Body of pancreas (tissue), 4 donors: ENCODE data around the gene ACADVL. TPM values are rescaled to one million over a fixed set of nuclear protein-coding genes. Genes with fewer than 3 reads are reported as not detected.
A peak's percentile ranks its signal among the peaks of the same experiment; 100 is the strongest.

Experiments
- ATAC-seq: fragments of 150-250 bp; one replicate; pipeline ENCODE4 v1.9.1; 2016
- DNase-seq, 4 donors: peaks; one replicate each; pipeline ENCODE4 v3.0.0-alpha.2; 2019
- H3K27ac ChIP-seq, 4 donors: fragments of 200-600 bp; sonication (generic); 1 replicate in 3 of 4; 2 replicates in 1 of 4; pipeline versions ENCODE4 v1.5.1 to v1.6.1; 2016 to 2019; ENCODE audit warnings: mild to moderate bottlenecking in 1 of 4, mixed read lengths in 1 of 4, moderate library complexity in 1 of 4
- H3K27me3 ChIP-seq, 2 donors: fragments of 200-600 bp; sonication (generic); one replicate each; pipeline ENCODE4 v1.6.0; 2016; ENCODE audit warnings: mild to moderate bottlenecking in 1 of 2
- H3K36me3 ChIP-seq, 2 donors: fragments of 200-600 bp; sonication (generic); replicated peaks in 1 of 2; 2 replicates each; pipeline ENCODE4 v1.5.1; 2016; ENCODE audit warnings: low read depth in 2 of 2; ENCODE audit not compliant: insufficient read depth in 1 of 2
- H3K4me1 ChIP-seq: fragments of 200-600 bp; sonication (generic); one replicate; pipeline ENCODE4 v1.6.0; 2016
- H3K4me3 ChIP-seq, 2 donors: fragments of 200-600 bp; sonication (generic); 1 replicate in 1 of 2; 2 replicates in 1 of 2; pipeline ENCODE4 v1.5.1; 2016 to 2019
- H3K9me3 ChIP-seq, 3 donors: fragments of 200-600 bp; sonication (generic); 1 replicate in 2 of 3; 2 replicates in 1 of 3; pipeline ENCODE4 v1.5.1; 2016
- POLR2A ChIP-seq, 3 donors: fragments of 450-650 bp; IDR thresholded peaks; one replicate each; pipeline ENCODE4 v1.6.1; 2016; ENCODE audit warnings: antibody characterized with exemption in 3 of 3, mild to moderate bottlenecking in 2 of 3
- WGBS, 2 donors: methylation state at CpG; one replicate each; pipeline ENCODE4 v1.1.5; 2017; 5-methylcytosine and 5-hydroxymethylcytosine counted together
- intact Hi-C: fragments of 100-400 bp; cut with DNase I; formaldehyde crosslinking; loops from one replicate; pipeline ENCODE4 v1.15.1; 2023
- total RNA-seq, 2 donors: library from RNA; depleted of rRNA; stranded (reverse); fragments of >200 nt; gene quantifications; one replicate each; pipeline ENCODE4 v1.1.0, GENCODE V29; 2016
- TF ChIP-seq, protein P1 (sequence below), 7 experiments: fragments of 450-650 bp in 4 of 7; fragments of 200-600 bp in 3 of 7; sonication (generic) in 3 of 7; IDR thresholded peaks; one replicate each; pipeline ENCODE4 v1.5.1; 2016 to 2019; ENCODE audit warnings: antibody characterized with exemption in 7 of 7

Gene ACADVL
- total RNA-seq, 2 donors from 2014 or later = 887 to 1,901 TPM

- no peak for DNase-seq
- 19 to 34% methylated on average over 6 to 10 of the region's 10 CpGs for WGBS, 2 donors
- TF ChIP-seq, protein P1, sequence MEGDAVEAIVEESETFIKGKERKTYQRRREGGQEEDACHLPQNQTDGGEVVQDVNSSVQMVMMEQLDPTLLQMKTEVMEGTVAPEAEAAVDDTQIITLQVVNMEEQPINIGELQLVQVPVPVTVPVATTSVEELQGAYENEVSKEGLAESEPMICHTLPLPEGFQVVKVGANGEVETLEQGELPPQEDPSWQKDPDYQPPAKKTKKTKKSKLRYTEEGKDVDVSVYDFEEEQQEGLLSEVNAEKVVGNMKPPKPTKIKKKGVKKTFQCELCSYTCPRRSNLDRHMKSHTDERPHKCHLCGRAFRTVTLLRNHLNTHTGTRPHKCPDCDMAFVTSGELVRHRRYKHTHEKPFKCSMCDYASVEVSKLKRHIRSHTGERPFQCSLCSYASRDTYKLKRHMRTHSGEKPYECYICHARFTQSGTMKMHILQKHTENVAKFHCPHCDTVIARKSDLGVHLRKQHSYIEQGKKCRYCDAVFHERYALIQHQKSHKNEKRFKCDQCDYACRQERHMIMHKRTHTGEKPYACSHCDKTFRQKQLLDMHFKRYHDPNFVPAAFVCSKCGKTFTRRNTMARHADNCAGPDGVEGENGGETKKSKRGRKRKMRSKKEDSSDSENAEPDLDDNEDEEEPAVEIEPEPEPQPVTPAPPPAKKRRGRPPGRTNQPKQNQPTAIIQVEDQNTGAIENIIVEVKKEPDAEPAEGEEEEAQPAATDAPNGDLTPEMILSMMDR (IDR thresholded peaks at IDR 0.05) = no peak
- TF ChIP-seq POLR2A (IDR thresholded peaks at IDR 0.05) = no peak
- Histone ChIP-seq H3K4me1 (peaks cover 49% of the 10 kb centered on the region), H3K27me3 (no peaks in the 10 kb centered on the region), H3K9me3 (no peaks in the 10 kb centered on the region), H3K36me3 (no peaks in the 10 kb centered on the region), H3K27ac (peak overlapping the region in 3 of 4 donors; percentile 16 to 76 (median 76)), H3K4me3 (no peak overlapping the region)
- intact Hi-C loops = no loop called here
- no peak for ATAC-seq
Observed at GRCh38 chr17:7215652-7216180, 4.0 kb upstream of the ACADVL start.

GRCh38 chr17:7216242-7217112 is 3.3 kb upstream of the ACADVL start:
- intact Hi-C loops = no loop called here

DNA sequence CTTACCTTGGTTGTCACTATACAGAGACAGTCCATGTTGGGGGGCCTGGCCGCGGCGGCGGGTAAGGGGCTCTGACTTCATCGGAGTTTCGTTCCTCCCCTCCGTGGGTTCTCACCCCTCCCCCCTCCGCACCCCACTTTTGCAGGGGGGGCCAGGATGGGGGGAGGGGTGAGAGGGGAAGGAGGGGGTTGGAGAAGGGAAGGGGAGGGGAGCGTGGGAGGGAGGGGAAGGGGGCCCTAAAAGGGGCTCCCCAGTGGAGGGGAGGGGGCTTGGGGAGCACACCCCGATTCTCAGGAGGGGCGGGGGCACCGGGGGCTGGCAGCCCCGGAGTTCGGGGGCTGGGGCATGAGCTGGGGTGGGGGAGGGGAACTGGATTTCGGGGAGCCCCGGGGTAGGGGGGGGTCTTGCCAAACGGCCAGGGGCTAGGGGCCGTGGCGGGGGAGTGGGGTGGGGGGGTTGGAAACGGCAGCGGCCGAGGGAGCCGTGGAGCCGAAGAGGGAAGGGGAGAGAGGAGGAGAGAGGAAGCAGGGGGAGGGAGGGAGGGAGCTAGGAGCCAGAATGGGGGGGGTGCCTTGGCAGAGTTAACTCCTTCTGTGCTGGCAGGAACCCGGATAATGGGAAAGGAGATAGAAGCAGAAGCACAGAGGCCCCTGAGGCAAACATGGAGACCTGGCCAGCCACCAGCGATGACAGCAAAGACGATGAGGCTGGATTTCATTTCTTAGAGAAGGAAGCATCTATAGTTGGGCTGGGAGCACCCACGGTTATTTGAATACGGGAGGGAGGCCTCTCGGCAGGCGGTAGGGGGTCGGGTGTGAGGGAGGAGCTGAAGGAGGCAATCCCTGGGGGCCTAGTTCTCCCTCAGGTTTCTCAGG is 2.4 kb upstream of the ACADVL start:
- no peaks in the 10 kb centered on the region for H3K36me3 ChIP-seq
- H3K4me3 ChIP-seq = no peak overlapping the region
- TF ChIP-seq POLR2A (IDR thresholded peaks at IDR 0.05) = no peak
- TF ChIP-seq, protein P1 (IDR thresholded peaks at IDR 0.05) = no peak
- no peaks in the 10 kb centered on the region for H3K27me3 ChIP-seq
- intact Hi-C loops = no loop called here
- WGBS, 2 donors = 7 to 12% methylated on average over 22 to 27 of the region's 32 CpGs
- H3K27ac ChIP-seq = peak overlapping the region in 3 of 4 donors; percentile 37 to 53 (median 39)
- peaks cover 66% of the 10 kb centered on the region for H3K4me1 ChIP-seq
- no peaks in the 10 kb centered on the region for H3K9me3 ChIP-seq
- ATAC-seq = no peak
- DNase-seq = peak in 3 of 4 donors; percentile 52 to 64 (median 63)

More at GRCh38 chr17:7216242-7217112, 3.3 kb upstream of the ACADVL start:
- Histone ChIP-seq H3K27me3 (no peaks in the 10 kb centered on the region), H3K4me1 (peaks cover 57% of the 10 kb centered on the region), H3K9me3 (no peaks in the 10 kb centered on the region), H3K36me3 (no peaks in the 10 kb centered on the region), H3K4me3 (no peak overlapping the region), H3K27ac (peak overlapping the region in 2 of 4 donors; percentile 39 to 53)
- DNase-seq (no peak), ATAC-seq (no peak)
- no peak for TF ChIP-seq POLR2A (IDR thresholded peaks at IDR 0.05)
- TF ChIP-seq, protein P1 (IDR thresholded peaks at IDR 0.05) = no peak
- WGBS, 2 donors = 35 to 46% methylated on average over 7 of the region's 7 CpGs

DNA sequence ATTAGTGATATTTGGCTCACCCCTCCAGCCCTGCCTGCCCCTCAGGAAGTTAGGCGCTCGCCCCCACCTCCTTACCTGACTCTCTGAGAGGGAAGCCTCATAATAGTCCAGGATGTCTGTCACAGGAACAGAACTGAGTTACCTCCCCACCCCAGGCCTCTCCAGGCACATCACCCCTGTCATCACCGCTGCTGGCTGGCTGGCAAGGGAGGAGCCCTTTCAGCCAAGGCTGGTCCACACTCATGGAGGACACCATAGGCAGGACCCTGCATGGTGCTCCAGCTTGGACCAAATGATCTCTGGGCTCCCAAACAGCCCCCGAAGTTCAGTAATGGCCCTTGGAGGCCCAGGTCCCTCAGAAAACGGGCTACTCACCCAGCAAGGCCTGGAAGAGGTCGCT is 1.6 kb upstream of the ACADVL start:
- no peaks in the 10 kb centered on the region for H3K27me3 ChIP-seq
- no peak for ATAC-seq
- TF ChIP-seq POLR2A (IDR thresholded peaks at IDR 0.05) = no peak
- TF ChIP-seq, protein P1 (IDR thresholded peaks at IDR 0.05) = no peak
- H3K4me3 ChIP-seq = no peak overlapping the region
- intact Hi-C loops = no loop called here
- H3K4me1 ChIP-seq = peaks cover 74% of the 10 kb centered on the region
- 63 to 73% methylated on average over 2 to 5 of the region's 6 CpGs for WGBS, 2 donors
- no peak for DNase-seq
- H3K27ac ChIP-seq = no peak overlapping the region
- H3K9me3 ChIP-seq = no peaks in the 10 kb centered on the region
- H3K36me3 ChIP-seq = peaks cover 0 to 7% of the 10 kb centered on the region in 2 donors
